GM13976 (cell line): ENCODE measurements around the gene KIF6.
A peak's percentile ranks its signal among the peaks of the same experiment; 100 is the strongest.

Source experiments
- DNase-seq: peaks from one replicate; pipeline ENCODE4 v3.0.0; 2012; ENCODE audit warnings: low spot score
- in situ Hi-C: fragments of 300-500 bp; cut with MboI; formaldehyde crosslinking; loops from one replicate; pipeline ENCODE4 v1.12.0; 2022; ENCODE audit warnings: low sequenced_read_pairs, mixed read lengths, inconsistent platforms; ENCODE audit not compliant: unreplicated experiment
- TF ChIP-seq, protein P1 (sequence below): IDR thresholded peaks from 2 replicates; pipeline ENCODE4 v1.5.1; 2012; ENCODE audit warnings: borderline replicate concordance, mild to moderate bottlenecking; ENCODE audit not compliant: insufficient read depth; ENCODE audit errors: extremely low read depth, missing control alignments, control extremely low read depth

KIF6 gene

GRCh38 chr6:39344821-39345280 lies 380.4 kb downstream of the KIF6 start:
- no peak for DNase-seq
- TF ChIP-seq, protein P1, sequence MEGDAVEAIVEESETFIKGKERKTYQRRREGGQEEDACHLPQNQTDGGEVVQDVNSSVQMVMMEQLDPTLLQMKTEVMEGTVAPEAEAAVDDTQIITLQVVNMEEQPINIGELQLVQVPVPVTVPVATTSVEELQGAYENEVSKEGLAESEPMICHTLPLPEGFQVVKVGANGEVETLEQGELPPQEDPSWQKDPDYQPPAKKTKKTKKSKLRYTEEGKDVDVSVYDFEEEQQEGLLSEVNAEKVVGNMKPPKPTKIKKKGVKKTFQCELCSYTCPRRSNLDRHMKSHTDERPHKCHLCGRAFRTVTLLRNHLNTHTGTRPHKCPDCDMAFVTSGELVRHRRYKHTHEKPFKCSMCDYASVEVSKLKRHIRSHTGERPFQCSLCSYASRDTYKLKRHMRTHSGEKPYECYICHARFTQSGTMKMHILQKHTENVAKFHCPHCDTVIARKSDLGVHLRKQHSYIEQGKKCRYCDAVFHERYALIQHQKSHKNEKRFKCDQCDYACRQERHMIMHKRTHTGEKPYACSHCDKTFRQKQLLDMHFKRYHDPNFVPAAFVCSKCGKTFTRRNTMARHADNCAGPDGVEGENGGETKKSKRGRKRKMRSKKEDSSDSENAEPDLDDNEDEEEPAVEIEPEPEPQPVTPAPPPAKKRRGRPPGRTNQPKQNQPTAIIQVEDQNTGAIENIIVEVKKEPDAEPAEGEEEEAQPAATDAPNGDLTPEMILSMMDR: no peak
- in situ Hi-C loops: no loop called here

DNA sequence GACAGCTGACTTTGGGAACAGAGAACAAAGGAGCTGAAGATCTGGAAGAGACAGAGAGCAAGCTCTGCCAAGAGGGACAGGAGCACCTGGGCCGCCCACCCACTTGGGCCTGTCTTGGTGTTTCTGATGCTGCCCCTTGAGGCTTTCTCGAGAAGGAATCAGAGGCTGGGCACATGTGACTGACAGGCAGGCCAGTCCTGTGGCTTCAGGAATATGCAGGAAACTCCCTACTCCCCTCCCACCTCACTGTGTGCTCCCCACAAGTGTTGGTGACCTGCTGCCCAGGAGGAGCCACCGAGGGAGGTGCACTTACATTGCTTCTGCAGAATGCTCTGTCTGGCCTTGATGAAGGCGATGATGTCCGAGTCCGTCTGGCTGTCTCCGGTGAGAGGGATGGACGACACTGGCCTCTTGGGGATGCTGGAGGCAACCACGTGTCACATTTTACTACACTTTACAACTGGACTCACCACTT lies 381.8 kb downstream of the KIF6 start:
- no peak for DNase-seq
- TF ChIP-seq, protein P1: no peak
- in situ Hi-C loops: no loop called here

DNA sequence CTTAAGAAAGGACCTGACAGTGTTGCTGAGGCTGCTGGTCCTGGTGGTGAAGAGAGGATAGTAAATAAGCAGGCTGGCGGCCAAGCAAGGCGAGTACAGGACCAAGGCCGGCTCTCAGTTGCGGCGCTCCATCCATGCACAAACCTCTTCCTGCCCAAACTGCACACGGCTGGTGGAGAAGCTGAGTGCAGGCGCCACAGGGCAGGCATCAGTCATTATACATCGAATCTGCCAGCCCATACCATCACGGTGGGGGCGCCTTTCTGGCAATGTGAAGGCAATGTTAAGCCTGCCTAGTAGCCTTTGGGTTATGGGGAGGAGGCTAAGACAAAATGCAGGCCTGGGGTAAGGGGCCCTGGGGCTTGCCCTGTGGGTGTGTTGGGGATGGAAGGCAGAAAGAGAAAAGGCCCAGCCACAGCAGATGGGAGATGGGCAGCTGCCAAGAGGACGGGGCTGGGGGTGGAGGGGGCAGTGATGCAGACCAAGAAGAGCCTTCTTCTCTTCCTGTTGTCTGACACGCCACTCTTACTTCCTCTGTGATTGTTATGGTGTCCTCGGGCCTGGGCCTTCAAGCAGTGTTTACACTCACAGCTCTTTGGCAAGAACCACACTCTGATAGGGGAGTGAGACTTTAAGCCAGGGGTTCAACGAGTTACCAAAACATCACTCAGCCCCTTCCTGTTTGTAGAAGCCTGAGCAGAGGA lies 382.4 kb downstream of the KIF6 start:
- DNase-seq: peak; percentile 59
- TF ChIP-seq, protein P1: no peak
- in situ Hi-C loops: no loop called here

- in situ Hi-C loops: no loop called here
- no peak for DNase-seq
- TF ChIP-seq, protein P1: no peak
Observed at GRCh38 chr6:39341937-39342336, 383.3 kb downstream of the KIF6 start.

DNA sequence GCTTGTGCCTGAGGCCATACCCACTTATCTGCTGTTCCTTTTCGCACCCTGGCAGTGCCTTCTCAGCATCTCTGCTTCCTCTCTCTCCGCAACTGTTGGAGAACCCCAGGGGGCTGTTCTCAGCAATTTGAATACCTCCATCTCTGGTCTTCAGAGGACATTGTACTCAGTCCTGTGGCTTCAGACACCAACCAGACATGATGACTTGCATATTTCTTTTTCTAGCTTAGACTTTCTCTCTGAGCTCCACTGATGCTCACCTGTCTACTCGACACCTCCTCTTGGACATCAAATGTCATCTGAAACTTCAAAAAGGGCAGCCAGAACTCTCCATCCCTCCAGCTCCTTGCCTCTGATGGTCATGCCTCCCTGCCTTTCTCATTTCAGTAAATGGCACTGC lies 383.9 kb downstream of the KIF6 start:
- in situ Hi-C loops: no loop called here
- DNase-seq: no peak
- TF ChIP-seq, protein P1: no peak

DNA sequence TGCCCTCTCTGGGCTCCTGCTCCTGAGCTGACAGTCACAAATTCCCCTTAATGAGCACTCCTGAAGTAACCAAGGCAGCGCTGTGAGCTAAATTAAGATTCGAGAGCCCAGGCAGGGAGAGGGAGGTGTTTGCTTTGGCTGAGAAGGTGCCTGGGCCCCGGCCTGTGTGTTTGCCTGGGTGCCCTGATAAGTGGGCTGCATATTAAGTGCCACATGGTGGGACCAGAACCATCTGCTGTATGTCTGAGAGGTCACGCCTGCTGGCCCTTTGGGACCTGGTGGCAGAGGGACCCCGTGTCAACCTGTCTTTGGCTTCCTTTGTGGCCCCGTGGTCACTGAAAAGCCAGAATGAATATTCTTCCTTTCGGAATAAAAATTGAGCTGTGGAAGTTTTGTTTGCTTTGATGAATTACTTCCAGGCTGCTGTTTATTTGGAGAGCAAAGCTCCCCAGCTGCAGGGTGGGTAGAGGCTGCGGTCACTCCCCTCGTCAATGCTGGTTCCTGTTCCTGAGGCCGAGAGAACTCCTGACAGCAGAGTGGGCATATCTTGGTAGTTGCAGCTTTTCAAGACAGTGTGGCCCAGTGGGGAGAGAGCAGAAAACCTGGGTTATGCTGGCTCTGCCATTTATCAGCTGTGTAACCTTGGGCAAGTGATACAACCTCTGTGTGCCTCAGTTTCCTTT lies 385.2 kb downstream of the KIF6 start:
- TF ChIP-seq, protein P1: no peak
- in situ Hi-C loops: no loop called here

More for the DNA sequence above, 385.2 kb downstream of the KIF6 start:
- no peak for DNase-seq
